Endothelial cell of umbilical vein (primary cell): ENCODE measurements around the gene TICAM1. TPM values are rescaled to one million over a fixed set of nuclear protein-coding genes. Genes with fewer than 3 reads are reported as not detected.
"Not testable (repeated sequence)": the region's sequence is repeated elsewhere in the genome, so short reads cannot be mapped to it uniquely, and the experiment has no call there.

Source experiments
- BruUV-seq: library from RNA; stranded (reverse); fragments of 400-500 nt; replicated peaks from 2 replicates; lab custom pipeline; 2021; lab: Mats Ljungman, UMichigan
- CTCF ChIA-PET: fragments of 300-600, 350-600 bp; sonication (Branson Sonifier 250); formaldehyde crosslinking; loops from one replicate; lab custom pipeline; 2021; ENCODE audit warnings: antibody characterized with exemption, inconsistent platforms; lab: Charles Lee
- POLR2A ChIA-PET: fragments of 300-600, 350-600 bp; sonication (Branson Sonifier 250); formaldehyde crosslinking; loops from one replicate; lab custom pipeline; 2021; ENCODE audit warnings: antibody characterized with exemption, inconsistent platforms; lab: Charles Lee
- DNase-seq: peaks from one replicate; pipeline ENCODE4 v3.0.0-alpha.2; 2011; ENCODE audit warnings: low read depth, low spot score
- FAIRE-seq: peaks from 2 replicates; lab custom pipeline; 2011; peaks lifted over from hg19 to GRCh38; lab: Jason Lieb, UNC
- H2AFZ ChIP-seq: 2 replicates; pipeline ENCODE4 v1.6.0; 2012; ENCODE audit warnings: low read depth, low read length, control low read depth, inconsistent platforms
- H3K27ac ChIP-seq: 2 replicates; pipeline ENCODE4 v1.5.1; 2011; ENCODE audit warnings: low read depth, mild to moderate bottlenecking, control low read depth, low read length, moderate library complexity; ENCODE audit not compliant: insufficient read depth
- H3K27me3 ChIP-seq, 2 experiments: 2 replicates each; pipeline versions ENCODE4 v1.6.0 to v1.6.1; 2011; ENCODE audit warnings: low read length in 2 of 2, mixed read lengths in 1 of 2; ENCODE audit not compliant: control insufficient read depth in 2 of 2, insufficient read depth in 2 of 2
- H3K36me3 ChIP-seq, 2 experiments: 2 replicates in 1 of 2; 3 replicates in 1 of 2; pipeline ENCODE4 v1.5.1; 2011; ENCODE audit warnings: low read length in 2 of 2, mild to moderate bottlenecking in 1 of 2, moderate library complexity in 1 of 2; ENCODE audit not compliant: control insufficient read depth in 2 of 2, insufficient read depth in 2 of 2; ENCODE audit errors: extremely low read depth in 1 of 2
- H3K4me1 ChIP-seq: 3 replicates; pipeline ENCODE4 v1.5.1; 2011; ENCODE audit warnings: mild to moderate bottlenecking, low read length; ENCODE audit not compliant: control insufficient read depth, insufficient read depth; ENCODE audit errors: extremely low read depth
- H3K4me2 ChIP-seq: 2 replicates; pipeline ENCODE4 v1.6.1; 2011; ENCODE audit warnings: low read length, control low read depth, mixed read lengths; ENCODE audit not compliant: insufficient read depth
- H3K4me3 ChIP-seq, 3 experiments: fragments of 200-600 bp in 1 of 3; sonication (generic), shearing (Covaris generic) in 1 of 3; replicated peaks in 1 of 3; 2 replicates each; pipeline ENCODE4 v1.5.1; 2011 to 2016; ENCODE audit warnings: control low read depth in 3 of 3, low read length in 3 of 3, mild to moderate bottlenecking in 2 of 3, inconsistent platforms in 1 of 3, low read depth in 1 of 3, moderate library complexity in 1 of 3; ENCODE audit not compliant: insufficient read depth in 1 of 3
- H3K79me2 ChIP-seq: 2 replicates; pipeline ENCODE4 v1.6.0; 2012; ENCODE audit warnings: low read length, inconsistent platforms; ENCODE audit not compliant: control insufficient read depth, insufficient read depth
- H3K9ac ChIP-seq: replicated peaks from 2 replicates; pipeline ENCODE3; 2011; ENCODE audit warnings: low read length, control low read depth; ENCODE audit not compliant: insufficient read depth; ENCODE audit errors: extremely low read depth
- H3K9me1 ChIP-seq: replicated peaks from 3 replicates; pipeline ENCODE4 v1.6.0; 2011; ENCODE audit warnings: mild to moderate bottlenecking, low read length; ENCODE audit not compliant: control insufficient read depth, insufficient read depth; ENCODE audit errors: extremely low read depth
- H3K9me3 ChIP-seq: replicated peaks from 2 replicates; pipeline ENCODE4 v1.5.1; 2012; ENCODE audit warnings: low read length, inconsistent platforms; ENCODE audit not compliant: control insufficient read depth, insufficient read depth
- H4K20me1 ChIP-seq: replicated peaks from 2 replicates; pipeline ENCODE3; 2011; ENCODE audit warnings: mild to moderate bottlenecking, low read length; ENCODE audit not compliant: control insufficient read depth, insufficient read depth; ENCODE audit errors: extremely low read depth
- EZH2 ChIP-seq: IDR thresholded peaks from 2 replicates; pipeline ENCODE4 v1.6.1; 2012; ENCODE audit warnings: borderline replicate concordance, low read depth, mild to moderate bottlenecking, moderate library complexity, low read length, inconsistent platforms; ENCODE audit not compliant: severe bottlenecking
- GATA2 ChIP-seq: IDR thresholded peaks from 2 replicates; pipeline ENCODE4 v1.7.0; 2011; ENCODE audit warnings: low read depth, mild to moderate bottlenecking, moderate library complexity, mixed read lengths, low read length; ENCODE audit not compliant: insufficient read length, insufficient read depth
- JUN ChIP-seq: IDR thresholded peaks from 2 replicates; pipeline ENCODE4 v1.6.1; 2011; ENCODE audit warnings: borderline replicate concordance, low read depth; ENCODE audit not compliant: insufficient read length, insufficient read depth
- MAX ChIP-seq: IDR thresholded peaks from 2 replicates; pipeline ENCODE4 v1.6.1; 2011; ENCODE audit not compliant: insufficient read depth, insufficient read length
- MYC ChIP-seq: IDR thresholded peaks from one replicate; pipeline ENCODE4 v1.6.1; 2011; ENCODE audit warnings: mild to moderate bottlenecking, low read depth, low read length
- POLR2A ChIP-seq: IDR thresholded peaks from 2 replicates; pipeline ENCODE4 v1.6.1; 2012; ENCODE audit warnings: low read depth, mild to moderate bottlenecking, control low read depth, low read length
- POLR2AphosphoS5 ChIP-seq: IDR thresholded peaks from 2 replicates; pipeline ENCODE4 v1.6.1; 2012; ENCODE audit warnings: low read depth, mild to moderate bottlenecking, control low read depth, low read length, moderate library complexity; ENCODE audit not compliant: insufficient read depth
- dilution Hi-C: fragments of 300-500 bp; cut with MboI; formaldehyde crosslinking; loops from one replicate; pipeline ENCODE4 v1.15.0; 2019; ENCODE audit warnings: low sequenced_read_pairs; ENCODE audit not compliant: extremely low pct_ligation_motif_present
- intact Hi-C: fragments of 100-400 bp; cut with micrococcal nuclease; formaldehyde crosslinking; loops from one replicate; pipeline ENCODE4 v1.10.0; 2022
- polyA plus RNA-seq, 4 experiments: library from polyadenylated mRNA; depleted of rRNA in 3 of 4; stranded (reverse) in 3 of 4; unstranded in 1 of 4; fragments of >200 nt; gene quantifications; 2 replicates each; pipeline versions ENCODE4 v1.2.1 to v1.2.3, GENCODE V29; 2011 to 2012; ENCODE audit warnings: missing spikeins in 1 of 4
- total RNA-seq: library from RNA; stranded (reverse); gene quantifications from 2 replicates; pipeline ENCODE4 v1.2.3, GENCODE V29; 2021
- TF ChIP-seq, protein P1 (sequence below), 2 donors: IDR thresholded peaks; 1 replicate in 1 of 2; 2 replicates in 1 of 2; pipeline ENCODE4 v1.5.1; 2011; ENCODE audit warnings: low read length in 2 of 2, mild to moderate bottlenecking in 2 of 2, moderate library complexity in 2 of 2, control low read depth in 1 of 2, inconsistent platforms in 1 of 2, low read depth in 1 of 2; ENCODE audit not compliant: insufficient read depth in 1 of 2; ENCODE audit errors: extremely low read depth in 1 of 2

TICAM1 gene
- total and polyA plus RNA-seq, 2 donors (not counting 3 experiments of a cell fraction or from before 2014, with no cell fraction given) = 4.8 to 17.6 TPM

DNA sequence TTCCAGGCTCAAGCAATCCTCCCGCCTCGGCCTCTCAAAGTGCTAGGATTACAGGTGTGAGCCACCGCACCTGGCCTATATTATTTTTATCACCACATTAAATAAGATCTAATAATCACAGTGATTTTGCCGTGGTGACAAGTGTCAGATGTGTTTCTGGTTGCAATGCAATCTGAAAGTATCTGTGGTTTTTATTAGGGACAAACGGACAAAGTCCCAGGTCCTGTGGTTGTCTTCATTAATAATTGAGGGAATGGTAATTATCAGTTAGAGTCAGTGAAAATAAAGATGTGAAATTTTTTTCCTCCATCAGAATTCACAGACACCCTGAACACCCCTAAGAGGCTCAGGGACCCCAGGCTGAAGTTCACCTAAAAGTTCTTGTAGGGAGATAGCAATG lies 1.3 kb upstream of the TICAM1 start:
- TF ChIP-seq, protein P1, sequence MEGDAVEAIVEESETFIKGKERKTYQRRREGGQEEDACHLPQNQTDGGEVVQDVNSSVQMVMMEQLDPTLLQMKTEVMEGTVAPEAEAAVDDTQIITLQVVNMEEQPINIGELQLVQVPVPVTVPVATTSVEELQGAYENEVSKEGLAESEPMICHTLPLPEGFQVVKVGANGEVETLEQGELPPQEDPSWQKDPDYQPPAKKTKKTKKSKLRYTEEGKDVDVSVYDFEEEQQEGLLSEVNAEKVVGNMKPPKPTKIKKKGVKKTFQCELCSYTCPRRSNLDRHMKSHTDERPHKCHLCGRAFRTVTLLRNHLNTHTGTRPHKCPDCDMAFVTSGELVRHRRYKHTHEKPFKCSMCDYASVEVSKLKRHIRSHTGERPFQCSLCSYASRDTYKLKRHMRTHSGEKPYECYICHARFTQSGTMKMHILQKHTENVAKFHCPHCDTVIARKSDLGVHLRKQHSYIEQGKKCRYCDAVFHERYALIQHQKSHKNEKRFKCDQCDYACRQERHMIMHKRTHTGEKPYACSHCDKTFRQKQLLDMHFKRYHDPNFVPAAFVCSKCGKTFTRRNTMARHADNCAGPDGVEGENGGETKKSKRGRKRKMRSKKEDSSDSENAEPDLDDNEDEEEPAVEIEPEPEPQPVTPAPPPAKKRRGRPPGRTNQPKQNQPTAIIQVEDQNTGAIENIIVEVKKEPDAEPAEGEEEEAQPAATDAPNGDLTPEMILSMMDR (IDR thresholded peaks at IDR 0.05; ENCODE audit: extremely low read depth in 1 of 2, insufficient read depth in 1 of 2, low read depth in 1 of 2, low read length in 2 of 2) = no peak
- no peak for TF ChIP-seq POLR2AphosphoS5
- no peak for TF ChIP-seq MAX
- no peak for TF ChIP-seq GATA2
- TF ChIP-seq POLR2A = no peak
- TF ChIP-seq MYC = no peak
- TF ChIP-seq EZH2 = no peak
- no peak for TF ChIP-seq JUN
- H3K9me3 ChIP-seq = no peaks in the 10 kb centered on the region
- dilution Hi-C loops (no loop called here), intact Hi-C loops (no loop called here)
- H3K4me1 ChIP-seq = peaks cover 8% of the 10 kb centered on the region
- CTCF ChIA-PET = interaction anchor here (7.5 kb wide), 1 partner anchor 23 kb away, joined by 47 read pairs; no protein-coding TSS in a partner anchor
- no peak for FAIRE-seq
- POLR2A ChIA-PET = no interaction called here
- no peak overlapping the region for H3K9ac ChIP-seq
- H3K27me3 ChIP-seq = no peaks in the 10 kb centered on the region
- H3K27ac ChIP-seq = no peak overlapping the region
- no peak overlapping the region for H3K4me3 ChIP-seq
- no peak overlapping the region for H2AFZ ChIP-seq
- no peak for DNase-seq
- no TSS peak for BruUV-seq
- H3K36me3 ChIP-seq = no peaks in the 10 kb centered on the region
- no peaks in the 10 kb centered on the region for H3K9me1 ChIP-seq
- no peaks in the 10 kb centered on the region for H4K20me1 ChIP-seq
- peaks cover 31% of the 10 kb centered on the region for H3K79me2 ChIP-seq
- no peak overlapping the region for H3K4me2 ChIP-seq

- POLR2A ChIA-PET = interaction anchor here (0.7 kb wide), 1 partner anchor 94 kb away, joined by 7 read pairs; no protein-coding TSS in a partner anchor
- H3K27me3 ChIP-seq, H3K9me3 ChIP-seq, FAIRE-seq, DNase-seq, H4K20me1 ChIP-seq, H3K36me3 ChIP-seq, H3K4me1 ChIP-seq, dilution Hi-C loops, H3K9me1 ChIP-seq: not testable (repeated sequence)
- peak overlapping the region; percentile 92 for H3K9ac ChIP-seq
- H3K27ac ChIP-seq = peak overlapping the region; percentile 90
- H3K4me3 ChIP-seq = peak overlapping the region; percentile 97 to 100 (median 98)
- intact Hi-C loops = loop anchor here (1.0 kb wide), 2 partner anchors 17 to 21 kb away; no protein-coding TSS in a partner anchor
- CTCF ChIA-PET = interaction anchor here (1.0 to 7.5 kb wide), 3 partner anchors 9 to 22 kb away, joined by 5 to 47 read pairs (median 5); no protein-coding TSS in a partner anchor
- H3K79me2 ChIP-seq = peaks cover 33% of the 10 kb centered on the region
- peak overlapping the region; percentile 70 for H3K4me2 ChIP-seq
- H2AFZ ChIP-seq = peak overlapping the region; percentile 100
- TSS peak; percentile 94 for BruUV-seq
Observed at GRCh38 chr19:4831979-4832340, 448 bp upstream of the TICAM1 start.
